T-cell (primary cell): ENCODE data around the gene TRIM73. TPM values are rescaled to one million over a fixed set of nuclear protein-coding genes. Genes with fewer than 3 reads are reported as not detected.
"Not testable (repeated sequence)": the region's sequence is repeated elsewhere in the genome, so short reads cannot be mapped to it uniquely, and the experiment has no call there.

ENCODE experiments used
- ATAC-seq, 4 experiments: fragments of 200-7000 bp in 3 of 4; fragments of 150-1000 bp in 1 of 4; cut with Tn5 transposase; replicated peaks in 1 of 4; 1 replicate in 3 of 4; 2 replicates in 1 of 4; pipeline ENCODE4 v1.10.0; 2021; ENCODE audit warnings: moderate library complexity in 3 of 4, mild to moderate bottlenecking in 2 of 4, moderate number of reproducible peaks in 1 of 4
- CTCF ChIA-PET, 2 donors: fragments of 300-600 bp; sonication (Branson Sonifier 250); formaldehyde crosslinking; loops; one replicate each; lab custom pipeline; 2022; ENCODE audit warnings: antibody characterized with exemption in 2 of 2; lab: Charles Lee
- POLR2A ChIA-PET, 2 donors: fragments of 300-600 bp; sonication (Branson Sonifier 250); formaldehyde crosslinking; loops; one replicate each; lab custom pipeline; 2022; ENCODE audit warnings: antibody characterized with exemption in 2 of 2; lab: Charles Lee
- DNase-seq, 35 experiments: peaks; one replicate each; pipeline versions ENCODE4 v3.0.0 to v3.0.0-alpha.2; 2013 to 2023
- H3K27ac ChIP-seq: one replicate; pipeline ENCODE4 v1.5.1; 2013; ENCODE audit warnings: low read length
- H3K27me3 ChIP-seq, 2 experiments: replicated peaks in 1 of 2; 1 replicate in 1 of 2; 2 replicates in 1 of 2; pipeline versions ENCODE4 v1.6.1 to v1.7.0; 2013; ENCODE audit warnings: low read length in 1 of 2, mixed read lengths in 1 of 2; ENCODE audit not compliant: control insufficient read depth in 2 of 2, insufficient read depth in 2 of 2; ENCODE audit errors: extremely low read depth in 1 of 2
- H3K36me3 ChIP-seq, 2 donors: 1 replicate in 1 of 2; 2 replicates in 1 of 2; pipeline versions ENCODE4 v1.6.1 to v1.7.0; 2013; ENCODE audit warnings: low read length in 1 of 2; ENCODE audit not compliant: control insufficient read depth in 2 of 2, insufficient read depth in 1 of 2; ENCODE audit errors: extremely low read depth in 1 of 2
- H3K4me1 ChIP-seq, 2 experiments: 1 replicate in 1 of 2; 2 replicates in 1 of 2; pipeline versions ENCODE4 v1.6.1 to v1.7.0; 2013; ENCODE audit warnings: low read length in 2 of 2, mixed read lengths in 1 of 2; ENCODE audit not compliant: insufficient read depth in 2 of 2, control insufficient read depth in 1 of 2; ENCODE audit errors: extremely low read depth in 1 of 2
- H3K4me3 ChIP-seq, 2 donors: 1 replicate in 1 of 2; 2 replicates in 1 of 2; pipeline versions ENCODE4 v1.5.1 to v1.7.0; 2013; ENCODE audit warnings: mild to moderate bottlenecking in 2 of 2, low read length in 1 of 2, moderate library complexity in 1 of 2; ENCODE audit not compliant: control insufficient read depth in 1 of 2; ENCODE audit errors: extremely low read depth in 1 of 2
- H3K9me3 ChIP-seq: 2 replicates; pipeline ENCODE4 v1.7.0; 2013
- H3K27ac Mint-ChIP-seq, 2 donors: one replicate each; pipeline ENCODE4 v1.8.0; 2020 to 2021; ENCODE audit warnings: mild to moderate bottlenecking in 2 of 2, mixed read lengths in 2 of 2
- H3K27me3 Mint-ChIP-seq, 2 donors: one replicate each; pipeline ENCODE4 v1.8.0; 2021 to 2022; ENCODE audit warnings: mixed read lengths in 2 of 2
- H3K36me3 Mint-ChIP-seq: one replicate; pipeline ENCODE4 v1.8.0; 2021; ENCODE audit warnings: mixed read lengths
- H3K4me1 Mint-ChIP-seq, 3 donors: one replicate each; pipeline ENCODE4 v1.8.0; 2020 to 2022; ENCODE audit warnings: mixed read lengths in 3 of 3, mild to moderate bottlenecking in 1 of 3
- H3K4me3 Mint-ChIP-seq, 3 donors: one replicate each; pipeline ENCODE4 v1.8.0; 2020 to 2022; ENCODE audit warnings: mild to moderate bottlenecking in 3 of 3, mixed read lengths in 3 of 3, moderate library complexity in 3 of 3
- H3K9me3 Mint-ChIP-seq, 3 donors: one replicate each; pipeline ENCODE4 v1.8.0; 2020 to 2022; ENCODE audit warnings: mixed read lengths in 3 of 3
- WGBS: methylation state at CpG from one replicate; pipeline ENCODE4 v1.1.5; 2013; ENCODE audit warnings: missing lambda C conversion rate; ENCODE audit not compliant: insufficient coverage; 5-methylcytosine and 5-hydroxymethylcytosine counted together
- total RNA-seq, 35 experiments: library from RNA in 6 of 35; stranded (reverse) in 6 of 35; fragments of 120-200 nt in 1 of 35; gene quantifications; one replicate each; pipeline versions ENCODE4 v1.2.1 to v1.2.4 and lab custom pipeline; 2013 to 2026

The TRIM73 gene
- total RNA-seq, 5 donors from 2014 or later (not counting 1 experiment from before 2014, with no cell fraction given): 20.7 to 45.0 (median 30.1) TPM

GRCh38 chr7:75421798-75422710, 26.6 kb downstream of the TRIM73 start:
- DNase-seq, H3K4me3 ChIP-seq, H3K27me3 Mint-ChIP-seq, H3K9me3 ChIP-seq, H3K27ac Mint-ChIP-seq, H3K27me3 ChIP-seq, ATAC-seq, H3K4me1 Mint-ChIP-seq, H3K27ac ChIP-seq, CTCF ChIA-PET, H3K9me3 Mint-ChIP-seq, H3K4me3 Mint-ChIP-seq, POLR2A ChIA-PET, H3K4me1 ChIP-seq: not testable (repeated sequence)
- H3K36me3 Mint-ChIP-seq: peaks cover 11% of the 10 kb centered on the region
- 97% methylated on average over 16 of the region's 50 CpGs for WGBS
- peaks cover 4 to 25% of the 10 kb centered on the region in 2 donors for H3K36me3 ChIP-seq

- H3K27ac ChIP-seq, H3K27ac Mint-ChIP-seq, H3K9me3 Mint-ChIP-seq, POLR2A ChIA-PET, H3K4me3 ChIP-seq, ATAC-seq, H3K27me3 ChIP-seq, H3K4me3 Mint-ChIP-seq, CTCF ChIA-PET, H3K9me3 ChIP-seq, H3K4me1 ChIP-seq, DNase-seq, H3K27me3 Mint-ChIP-seq: not testable (repeated sequence)
- peaks cover 4 to 25% of the 10 kb centered on the region in 2 donors for H3K36me3 ChIP-seq
- H3K36me3 Mint-ChIP-seq: peaks cover 15% of the 10 kb centered on the region
- peaks cover 9 to 18% (median 14%) of the 10 kb centered on the region in 3 donors for H3K4me1 Mint-ChIP-seq
- no CpG with 5 or more reads among the region's 15 CpGs for WGBS
Measured at GRCh38 chr7:75423481-75423880, 28.1 kb downstream of the TRIM73 start.

- H3K9me3 ChIP-seq, DNase-seq, ATAC-seq, H3K27ac ChIP-seq, H3K27me3 Mint-ChIP-seq, CTCF ChIA-PET, H3K9me3 Mint-ChIP-seq, POLR2A ChIA-PET, H3K4me1 ChIP-seq, H3K4me3 ChIP-seq, H3K27me3 ChIP-seq: not testable (repeated sequence)
- Mint-ChIP-seq H3K4me3 (peak overlapping the region in 1 of 3 donors; percentile 24), H3K36me3 (peaks cover 36% of the 10 kb centered on the region), H3K4me1 (peaks cover 31 to 46% (median 35%) of the 10 kb centered on the region in 3 donors), H3K27ac (peak overlapping the region in 1 of 2 donors; percentile 61)
- WGBS: 100% methylated on average over 4 of the region's 4 CpGs
- peaks cover 9 to 48% of the 10 kb centered on the region in 2 donors for H3K36me3 ChIP-seq
Measured at GRCh38 chr7:75439000-75439399, 43.6 kb downstream of the TRIM73 start.

- Mint-ChIP-seq H3K4me3 (peak overlapping the region; percentile 80 to 88 (median 84)), H3K4me1 (peaks cover 19 to 31% (median 22%) of the 10 kb centered on the region in 3 donors), H3K27ac (peak overlapping the region; percentile 84 to 88), H3K36me3 (peaks cover 23% of the 10 kb centered on the region)
- Histone ChIP-seq H3K4me3 (peak overlapping the region in 1 of 2 donors; percentile 19), H3K36me3 (peaks cover 3 to 24% of the 10 kb centered on the region in 2 donors)
- CTCF ChIA-PET, H3K27me3 Mint-ChIP-seq, H3K4me1 ChIP-seq, H3K9me3 Mint-ChIP-seq, DNase-seq, H3K9me3 ChIP-seq, POLR2A ChIA-PET, H3K27me3 ChIP-seq, H3K27ac ChIP-seq: not testable (repeated sequence)
- ATAC-seq: peak; percentile 35 to 51 (median 50)
- WGBS: no CpG with 5 or more reads among the region's 37 CpGs
Measured at GRCh38 chr7:75442101-75442464, 46.7 kb downstream of the TRIM73 start.

- Histone ChIP-seq H3K36me3 (peaks cover 3 to 20% of the 10 kb centered on the region in 2 donors), H3K4me3 (peak overlapping the region; percentile 25 to 52), H3K27ac (peak overlapping the region; percentile 66)
- H3K27me3 Mint-ChIP-seq, H3K27me3 ChIP-seq, H3K9me3 Mint-ChIP-seq, H3K4me1 ChIP-seq, CTCF ChIA-PET, H3K9me3 ChIP-seq, POLR2A ChIA-PET: not testable (repeated sequence)
- ATAC-seq: peak; percentile 96 to 98 (median 96)
- peak in 16 of 35 experiments; percentile 3 to 61 (median 21) for DNase-seq
- peaks cover 20% of the 10 kb centered on the region for H3K36me3 Mint-ChIP-seq
- 0% methylated on average over 12 of the region's 76 CpGs for WGBS
- H3K4me1 Mint-ChIP-seq: peaks cover 18 to 28% (median 22%) of the 10 kb centered on the region in 3 donors
- peak overlapping the region; percentile 86 to 92 (median 89) for H3K4me3 Mint-ChIP-seq
- H3K27ac Mint-ChIP-seq: peak overlapping the region; percentile 94 to 95
Measured at GRCh38 chr7:75442465-75443111, 47.2 kb downstream of the TRIM73 start.

- H3K9me3 Mint-ChIP-seq, DNase-seq, H3K36me3 ChIP-seq, H3K4me1 ChIP-seq, H3K27ac ChIP-seq, H3K4me3 ChIP-seq, H3K27ac Mint-ChIP-seq, H3K4me3 Mint-ChIP-seq, ATAC-seq, CTCF ChIA-PET, H3K27me3 ChIP-seq, H3K9me3 ChIP-seq, POLR2A ChIA-PET, H3K4me1 Mint-ChIP-seq, H3K27me3 Mint-ChIP-seq, H3K36me3 Mint-ChIP-seq: not testable (repeated sequence)
- no CpG with 5 or more reads among the region's 5 CpGs for WGBS
Measured at GRCh38 chr7:75449946-75450345, 54.5 kb downstream of the TRIM73 start.
